ENCODE results near the gene CYP27B1.
"Not testable (repeated sequence)": the region's sequence is repeated elsewhere in the genome, so short reads cannot be mapped to it uniquely, and the experiment has no call there.

Gene CYP27B1

DNA sequence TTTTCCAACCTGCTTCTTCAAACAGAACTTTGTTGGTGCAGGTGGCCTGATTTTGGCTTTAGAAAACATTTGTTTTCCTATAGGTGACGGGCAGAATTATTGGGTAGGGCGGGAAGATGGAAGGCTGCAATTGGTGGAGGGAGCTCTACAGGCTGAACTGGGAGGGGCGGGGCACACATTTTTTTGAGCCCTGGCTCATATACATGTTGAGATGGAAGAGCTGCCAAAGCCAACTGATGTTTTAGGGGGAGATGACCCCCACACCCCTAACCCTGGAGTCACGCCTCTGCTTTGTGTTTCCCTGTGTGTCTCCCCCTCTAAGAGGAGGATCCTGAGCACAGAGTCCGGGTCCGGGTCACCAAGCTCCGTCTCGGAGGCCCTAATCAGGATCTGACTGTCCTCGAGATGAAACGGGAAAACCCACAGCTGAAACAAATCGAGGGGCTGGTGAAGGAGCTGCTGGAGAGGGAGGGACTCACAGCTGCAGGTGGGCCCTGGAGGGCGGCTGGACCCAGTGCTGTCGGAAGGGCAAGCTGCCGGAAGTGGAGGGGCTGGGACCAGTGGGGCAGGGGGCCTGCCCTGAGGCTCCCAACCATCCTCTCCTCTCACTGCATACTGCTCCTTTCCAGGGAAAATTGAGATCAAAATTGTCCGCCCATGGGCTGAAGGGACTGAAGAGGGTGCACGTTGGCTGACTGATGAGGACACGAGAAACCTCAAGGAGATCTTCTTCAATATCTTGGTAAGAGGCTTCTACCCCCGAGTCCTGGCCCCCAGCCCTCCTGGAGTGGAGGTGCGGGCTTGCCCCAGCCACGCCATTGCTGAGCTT, 46.9 kb downstream of the CYP27B1 start:
- no peak for DNase-seq

DNA sequence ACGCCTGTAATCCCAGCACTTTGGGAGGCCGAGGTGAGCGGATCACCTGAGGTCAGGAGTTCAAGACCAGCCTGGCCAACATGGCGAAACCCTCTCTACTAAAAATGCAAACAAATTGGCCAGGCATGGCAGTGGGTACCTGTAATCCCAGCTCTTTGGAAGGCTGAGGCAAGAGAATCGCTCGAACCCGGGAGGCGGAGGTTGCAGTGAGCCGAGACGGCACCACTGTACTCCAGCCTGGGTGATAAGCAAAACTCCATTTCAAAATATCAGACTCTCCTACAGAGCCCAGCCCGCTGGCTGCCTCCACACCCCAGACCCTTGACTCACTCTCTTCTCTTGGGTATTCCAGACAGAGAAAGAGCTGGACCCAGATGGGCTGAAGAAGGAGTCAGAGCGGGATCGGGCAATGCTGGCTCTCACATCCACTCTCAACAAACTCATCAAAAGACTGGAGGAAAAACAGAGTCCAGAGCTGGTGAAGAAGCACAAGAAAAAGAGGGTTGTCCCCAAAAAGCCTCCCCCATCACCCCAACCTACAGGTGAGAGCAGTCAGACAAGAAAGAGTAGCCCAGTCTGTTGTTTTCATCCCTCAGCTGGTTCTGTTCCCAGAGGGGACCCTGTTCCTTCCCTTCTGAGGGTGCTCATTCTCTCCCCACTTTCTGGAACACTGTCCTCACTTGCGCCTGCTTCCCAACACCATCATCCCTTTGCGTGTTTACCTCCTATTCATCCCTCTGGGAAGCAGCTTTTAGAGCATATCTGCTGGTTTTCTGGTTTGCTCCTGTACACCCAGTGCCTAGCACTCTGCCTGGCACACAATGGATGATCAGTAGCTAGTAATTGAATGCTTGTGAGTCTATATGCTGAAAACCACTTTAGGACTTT, 48.0 kb downstream of the CYP27B1 start:
- no peak for DNase-seq

DNA sequence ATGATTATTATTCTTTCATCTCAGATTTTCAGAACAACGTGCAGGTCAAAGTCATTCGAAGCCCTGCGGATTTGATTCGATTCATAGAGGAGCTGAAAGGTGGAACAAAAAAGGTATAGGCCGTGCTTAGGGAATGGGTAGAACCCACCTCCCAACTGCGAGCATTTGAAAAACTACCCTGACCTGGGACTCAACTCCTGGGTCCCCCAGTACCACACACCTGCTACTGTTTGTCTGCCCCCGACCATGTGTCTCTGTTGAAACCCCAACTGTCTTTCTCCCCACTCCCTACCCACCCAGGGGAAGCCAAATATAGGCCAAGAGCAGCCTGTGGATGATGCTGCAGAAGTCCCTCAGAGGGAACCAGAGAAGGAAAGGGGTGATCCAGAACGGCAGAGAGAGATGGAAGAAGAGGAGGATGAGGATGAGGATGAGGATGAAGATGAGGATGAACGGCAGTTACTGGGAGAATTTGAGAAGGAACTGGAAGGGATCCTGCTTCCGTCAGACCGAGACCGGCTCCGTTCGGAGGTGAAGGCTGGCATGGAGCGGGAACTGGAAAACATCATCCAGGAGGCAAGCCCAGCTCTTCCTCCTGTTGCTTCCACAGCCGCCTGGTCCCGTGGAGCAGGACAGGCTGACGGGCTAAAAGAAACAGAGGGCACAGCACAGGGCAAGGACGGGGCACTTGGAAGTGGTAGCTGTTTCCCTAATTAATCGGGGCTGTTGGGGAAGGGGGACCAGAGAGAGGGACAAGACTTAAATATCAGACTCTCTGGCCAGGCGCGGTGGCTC, 48.8 kb downstream of the CYP27B1 start:
- DNase-seq = no peak

DNA sequence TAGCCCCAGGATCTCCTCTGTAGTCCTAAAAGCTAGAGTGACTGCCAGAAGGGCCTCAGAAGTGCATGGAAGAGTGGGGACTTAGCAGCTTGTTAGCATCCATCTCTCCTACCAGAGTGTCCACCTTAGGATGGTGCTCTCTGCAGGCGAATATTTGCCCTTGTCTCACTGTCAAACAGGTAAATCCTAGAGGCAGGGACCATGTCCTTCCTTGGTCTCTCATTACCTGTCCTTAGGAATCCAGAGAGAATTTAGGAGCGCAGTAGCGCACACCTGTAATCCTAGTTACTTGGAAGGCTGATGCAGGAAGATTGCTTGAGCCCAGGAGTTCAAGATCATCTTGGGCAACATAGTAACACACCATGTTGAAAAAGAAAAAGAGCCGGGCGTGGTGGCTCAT, 49.7 kb downstream of the CYP27B1 start:
- DNase-seq = no peak

DNA sequence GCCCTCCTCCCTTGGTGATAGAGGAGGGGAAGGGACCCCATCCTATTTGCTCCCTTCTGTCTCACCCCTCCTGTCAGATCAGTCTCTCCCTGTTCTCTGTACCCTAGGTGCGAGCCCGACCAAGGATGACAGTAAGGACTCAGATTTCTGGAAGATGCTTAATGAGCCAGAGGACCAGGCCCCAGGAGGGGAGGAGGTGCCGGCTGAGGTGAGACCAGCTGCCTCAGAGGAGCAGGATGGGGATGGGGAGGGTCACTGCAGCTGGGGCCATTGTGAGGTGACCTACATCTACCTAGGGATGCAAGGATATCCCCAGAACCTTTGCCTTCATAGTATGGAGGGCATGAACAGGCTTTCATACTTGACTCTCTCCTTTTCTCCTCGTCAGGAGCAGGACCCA, 50.6 kb downstream of the CYP27B1 start:
- DNase-seq = no peak

DNA sequence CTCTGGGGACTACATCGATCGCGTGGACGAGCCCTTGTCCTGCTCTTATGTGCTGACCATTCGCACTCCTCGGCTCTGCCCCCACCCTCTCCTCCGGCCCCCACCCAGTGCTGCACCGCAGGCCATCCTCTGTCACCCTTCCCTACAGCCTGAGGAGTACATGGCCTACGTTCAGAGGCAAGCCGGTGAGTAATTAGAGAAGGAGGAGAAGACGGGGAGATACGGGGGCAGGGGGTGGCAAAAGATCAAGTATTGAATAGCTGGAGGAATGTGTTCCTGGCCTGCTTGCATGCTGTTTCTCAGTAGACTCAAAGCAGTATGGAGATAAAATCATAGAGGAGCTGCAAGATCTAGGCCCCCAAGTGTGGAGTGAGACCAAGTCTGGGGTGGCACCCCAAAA, 51.1 kb downstream of the CYP27B1 start:
- no peak for DNase-seq

DNA sequence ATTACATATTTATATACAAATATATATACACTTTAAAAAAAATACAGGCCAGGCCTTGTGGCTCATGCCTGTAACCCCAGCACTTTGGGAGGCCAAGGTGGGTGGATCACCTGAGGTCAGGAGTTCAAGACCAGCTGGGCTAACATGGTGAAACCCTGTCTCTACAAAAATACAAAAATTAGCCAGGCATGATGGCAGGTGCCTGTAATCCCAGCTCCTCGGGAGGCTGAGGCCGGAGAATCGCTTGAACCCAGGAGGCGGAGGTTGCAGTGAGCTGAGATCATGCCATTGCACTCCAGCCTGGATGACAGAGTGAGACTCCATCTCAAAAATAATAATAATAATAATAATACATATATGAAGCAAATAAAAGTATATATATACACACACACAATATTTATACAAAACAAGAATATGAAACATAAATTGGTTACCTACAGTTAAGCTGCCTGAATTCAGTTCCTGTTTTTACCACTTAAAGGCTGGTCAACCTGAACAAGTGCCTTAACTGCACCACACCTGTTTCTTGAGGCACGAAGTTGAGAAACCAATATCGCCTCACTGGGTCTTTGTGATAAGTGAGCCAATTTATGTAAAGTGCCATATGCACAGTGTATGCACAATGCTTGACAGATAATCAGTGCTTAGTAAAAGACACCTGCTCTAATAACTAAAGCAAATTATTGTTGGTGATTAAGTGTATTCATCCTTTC, 51.7 kb downstream of the CYP27B1 start:
- DNase-seq = not testable (repeated sequence)

DNA sequence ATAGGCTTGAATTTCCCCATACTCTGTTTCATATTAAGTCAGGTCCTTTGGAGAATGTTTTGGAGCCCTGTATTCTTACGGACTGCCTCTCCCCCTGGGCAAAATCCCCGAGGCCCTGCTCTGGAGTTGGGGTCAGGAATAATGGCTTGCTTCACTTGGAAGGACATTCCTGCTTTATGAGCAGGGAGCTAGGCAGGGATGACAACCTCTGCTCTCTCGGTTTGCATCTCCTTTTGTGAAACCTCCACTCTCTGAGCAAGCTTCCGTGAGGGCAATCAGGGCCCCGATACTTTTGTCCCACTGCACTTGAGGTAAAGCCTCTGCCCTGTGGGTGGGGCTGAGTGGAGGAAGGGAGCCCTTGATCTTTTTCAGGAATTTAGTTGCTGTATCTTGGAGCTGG, 53.7 kb downstream of the CYP27B1 start:
- no peak for DNase-seq

DNA sequence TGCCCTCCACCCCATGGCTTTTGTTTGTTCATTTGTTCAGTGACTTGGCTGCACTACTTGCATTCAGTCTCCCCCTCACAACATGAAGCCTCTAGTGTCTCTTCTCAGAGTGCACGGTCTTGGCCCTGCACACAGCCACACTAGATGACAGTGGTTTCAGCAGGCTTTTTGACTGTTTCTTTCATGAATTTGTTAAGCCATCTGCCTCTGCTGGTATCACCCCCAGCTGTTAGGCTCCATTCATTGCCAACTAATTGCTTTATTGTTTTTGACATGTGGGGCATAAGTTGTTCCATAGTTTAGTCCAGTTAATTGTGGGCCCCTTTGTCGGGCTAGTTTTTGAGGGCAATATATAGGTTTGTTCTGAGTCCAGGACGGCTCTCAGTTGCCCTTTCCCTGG, 54.2 kb downstream of the CYP27B1 start:
- DNase-seq = no peak

Measured in CD4-positive, alpha-beta T cell treated with Interleukin-15 for 1 hour (primary cell).